Bronchial epithelial cell (primary cell): Measurements from ENCODE around the gene CCL8. TPM values are rescaled to one million over a fixed set of nuclear protein-coding genes. Genes with fewer than 3 reads are reported as not detected.
A peak's percentile ranks its signal among the peaks of the same experiment; 100 is the strongest.

Experiments
- DNase-seq: peaks from one replicate; pipeline ENCODE4 v3.0.0-alpha.2; 2010; ENCODE audit warnings: low read depth
- FAIRE-seq: peaks from 2 replicates; lab custom pipeline; 2011; peaks lifted over from hg19 to GRCh38; lab: Jason Lieb, UNC
- H3K27me3 ChIP-seq: 2 replicates; pipeline ENCODE4 v1.5.1; 2011; ENCODE audit warnings: low read length; ENCODE audit not compliant: control insufficient read depth, insufficient read depth
- H3K36me3 ChIP-seq: 2 replicates; pipeline ENCODE4 v1.5.1; 2011; ENCODE audit warnings: low read length; ENCODE audit not compliant: control insufficient read depth, insufficient read depth
- H3K4me3 ChIP-seq: 2 replicates; pipeline ENCODE4 v1.5.1; 2011; ENCODE audit warnings: mild to moderate bottlenecking, low read depth, low read length, control low read depth
- total RNA-seq: library from RNA; depleted of rRNA; stranded (reverse); fragments of >200 nt; gene quantifications from 2 replicates; pipeline ENCODE4 v1.2.1, GENCODE V29; 2014
- TF ChIP-seq, protein P1 (sequence below): IDR thresholded peaks from 2 replicates; pipeline ENCODE4 v1.5.1; 2011; ENCODE audit warnings: mild to moderate bottlenecking, moderate library complexity, low read length, control low read depth, inconsistent platforms; ENCODE audit not compliant: insufficient read depth, severe bottlenecking

CCL8 gene
- total RNA-seq, 1 donor from 2014 or later = not detected

DNA sequence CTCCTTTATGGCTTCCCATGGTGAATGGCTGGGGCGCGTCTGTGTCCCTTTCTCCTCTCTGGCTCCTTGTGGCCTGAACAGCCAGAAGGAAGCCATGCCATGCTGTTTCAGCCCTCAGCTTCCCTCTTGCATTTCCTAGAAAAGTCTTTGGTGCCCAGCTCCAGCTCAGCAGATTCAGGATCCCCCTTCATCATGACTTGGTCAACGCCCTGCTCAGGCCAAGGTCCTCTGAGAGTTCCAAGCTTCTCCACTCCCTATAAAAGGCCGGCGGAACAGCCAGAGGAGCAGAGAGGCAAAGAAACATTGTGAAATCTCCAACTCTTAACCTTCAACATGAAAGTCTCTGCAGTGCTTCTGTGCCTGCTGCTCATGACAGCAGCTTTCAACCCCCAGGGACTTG is 37.0 kb downstream of the CCL8 start, which contains the start of gene CCL13:
CCL13 (plus strand) TSS at position 287 of the 400 bp plus-strand sequence; CDS start at position 334, 47 bp downstream.
- Histone ChIP-seq H3K4me3 (no peak within 1 kb of the TSS), H3K27me3 (no peaks in the 10 kb centered on the region), H3K36me3 (no peaks in the 10 kb centered on the region)
- FAIRE-seq (no peak), DNase-seq (no peak)
- TF ChIP-seq, protein P1, sequence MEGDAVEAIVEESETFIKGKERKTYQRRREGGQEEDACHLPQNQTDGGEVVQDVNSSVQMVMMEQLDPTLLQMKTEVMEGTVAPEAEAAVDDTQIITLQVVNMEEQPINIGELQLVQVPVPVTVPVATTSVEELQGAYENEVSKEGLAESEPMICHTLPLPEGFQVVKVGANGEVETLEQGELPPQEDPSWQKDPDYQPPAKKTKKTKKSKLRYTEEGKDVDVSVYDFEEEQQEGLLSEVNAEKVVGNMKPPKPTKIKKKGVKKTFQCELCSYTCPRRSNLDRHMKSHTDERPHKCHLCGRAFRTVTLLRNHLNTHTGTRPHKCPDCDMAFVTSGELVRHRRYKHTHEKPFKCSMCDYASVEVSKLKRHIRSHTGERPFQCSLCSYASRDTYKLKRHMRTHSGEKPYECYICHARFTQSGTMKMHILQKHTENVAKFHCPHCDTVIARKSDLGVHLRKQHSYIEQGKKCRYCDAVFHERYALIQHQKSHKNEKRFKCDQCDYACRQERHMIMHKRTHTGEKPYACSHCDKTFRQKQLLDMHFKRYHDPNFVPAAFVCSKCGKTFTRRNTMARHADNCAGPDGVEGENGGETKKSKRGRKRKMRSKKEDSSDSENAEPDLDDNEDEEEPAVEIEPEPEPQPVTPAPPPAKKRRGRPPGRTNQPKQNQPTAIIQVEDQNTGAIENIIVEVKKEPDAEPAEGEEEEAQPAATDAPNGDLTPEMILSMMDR = no peak

DNA sequence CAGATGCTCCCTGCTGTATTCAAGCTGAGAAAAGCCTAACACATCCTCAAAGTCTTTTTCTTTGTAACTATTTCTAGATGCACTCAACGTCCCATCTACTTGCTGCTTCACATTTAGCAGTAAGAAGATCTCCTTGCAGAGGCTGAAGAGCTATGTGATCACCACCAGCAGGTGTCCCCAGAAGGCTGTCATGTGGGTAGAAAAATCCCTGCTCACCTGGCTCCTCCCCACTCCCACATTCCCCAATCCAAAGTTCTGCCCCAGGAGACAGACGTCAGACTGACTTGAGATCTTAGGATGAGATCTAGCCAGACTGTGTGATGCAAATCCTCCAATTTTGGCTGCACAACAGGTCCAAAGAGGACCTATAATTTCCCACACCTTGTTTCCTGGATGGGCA is 38.2 kb downstream of the CCL8 start:
- H3K4me3 ChIP-seq = no peak overlapping the region
- H3K36me3 ChIP-seq = no peaks in the 10 kb centered on the region
- FAIRE-seq = no peak
- TF ChIP-seq, protein P1 = no peak
- no peaks in the 10 kb centered on the region for H3K27me3 ChIP-seq
- no peak for DNase-seq

DNA sequence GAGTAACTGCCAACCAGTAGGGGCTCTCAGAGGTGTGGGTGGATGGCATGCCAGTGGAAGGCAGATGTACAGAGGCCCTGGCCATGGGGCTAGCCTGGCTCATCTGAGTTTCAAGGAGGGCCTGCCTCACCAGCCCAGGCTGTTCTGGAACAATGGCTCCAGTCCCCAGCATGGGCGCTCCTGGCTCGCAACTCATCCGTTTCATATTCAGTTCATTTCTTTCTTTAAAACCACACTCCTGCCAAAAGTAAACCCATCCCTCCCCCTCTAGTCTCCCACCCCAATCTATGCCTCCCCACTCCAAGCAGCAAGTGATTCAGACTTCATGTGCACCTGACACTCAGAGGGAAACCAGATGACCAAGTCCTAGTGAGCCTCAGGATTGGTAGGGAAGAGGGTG is 39.4 kb downstream of the CCL8 start:
- H3K27me3 ChIP-seq = no peaks in the 10 kb centered on the region
- no peak for DNase-seq
- no peak for FAIRE-seq
- H3K4me3 ChIP-seq = no peak overlapping the region
- H3K36me3 ChIP-seq = no peaks in the 10 kb centered on the region
- TF ChIP-seq, protein P1 = no peak

DNA sequence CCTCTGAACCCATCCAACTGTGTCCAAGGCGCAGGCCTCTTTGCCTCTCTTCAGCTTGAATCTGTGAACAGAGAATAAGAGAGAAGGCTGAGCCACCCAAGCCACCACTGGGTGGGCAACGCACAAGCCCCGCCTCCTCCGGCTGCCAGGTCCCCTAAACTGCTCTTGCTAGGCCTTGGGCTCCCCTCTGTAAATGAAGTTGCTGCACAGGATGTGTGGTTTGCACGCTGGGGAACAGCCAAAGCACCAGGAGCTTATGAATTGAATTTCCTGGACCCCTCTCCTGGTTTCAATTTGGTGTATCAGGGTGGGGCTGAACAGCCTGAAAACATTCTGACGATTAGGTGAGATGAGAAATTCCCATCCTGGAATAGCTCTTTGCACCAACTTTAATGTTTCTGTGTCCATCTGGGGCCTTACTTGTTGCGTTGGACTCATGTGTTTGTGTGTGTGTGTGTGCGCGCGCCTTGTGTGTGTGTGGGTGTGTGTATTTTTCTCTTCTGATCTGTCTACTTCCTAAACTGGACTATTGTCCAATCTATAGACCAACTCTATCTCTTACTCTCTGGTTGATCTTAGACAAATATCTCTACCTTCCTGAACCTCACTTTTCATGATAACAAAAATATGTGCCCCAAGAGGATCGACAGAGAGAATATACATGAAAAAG is 41.5 kb downstream of the CCL8 start:
- FAIRE-seq (no peak), DNase-seq (no peak)
- H3K27me3 ChIP-seq = no peaks in the 10 kb centered on the region
- TF ChIP-seq, protein P1 = no peak
- no peak overlapping the region for H3K4me3 ChIP-seq
- H3K36me3 ChIP-seq = no peaks in the 10 kb centered on the region

DNA sequence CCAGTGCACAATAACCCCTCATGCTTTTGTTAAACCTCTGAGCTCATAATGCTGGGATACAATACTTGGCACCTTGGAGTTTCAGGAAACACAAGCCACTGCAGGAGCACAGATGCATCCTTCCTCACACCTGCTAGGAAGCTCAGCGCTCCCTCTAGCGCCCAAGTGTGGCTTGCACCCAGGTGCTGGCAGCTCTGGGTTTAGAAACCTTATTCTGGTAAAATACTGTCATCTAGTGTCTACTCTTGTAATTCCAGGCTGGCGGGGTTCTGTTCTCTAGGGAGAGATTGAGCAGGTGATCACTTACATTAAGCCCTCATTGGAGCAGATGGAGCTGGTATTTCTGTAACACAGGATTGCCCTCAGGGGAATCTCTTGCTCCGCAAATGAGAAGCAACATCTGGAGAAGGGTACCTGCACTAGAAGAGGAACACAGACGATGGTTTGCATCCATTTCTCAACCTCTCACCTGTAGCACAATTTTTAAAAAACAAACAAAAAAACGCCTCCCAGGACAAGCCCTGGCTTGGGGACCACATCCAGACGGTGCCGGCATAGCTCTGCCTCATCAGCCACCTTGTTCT is 42.3 kb downstream of the CCL8 start:
- TF ChIP-seq, protein P1 = peak; percentile 99
- no peaks in the 10 kb centered on the region for H3K27me3 ChIP-seq
- FAIRE-seq (peak; percentile 32), DNase-seq (peak; percentile 79)
- H3K36me3 ChIP-seq = no peaks in the 10 kb centered on the region
- H3K4me3 ChIP-seq = no peak overlapping the region
